Upper lobe of left lung (tissue), 4 donors: Measurements from ENCODE around the gene SLC12A1.
A peak's percentile ranks its signal among the peaks of the same experiment; 100 is the strongest.

ENCODE experiments used
- CTCF ChIP-seq, 6 experiments: fragments of 450-650 bp in 4 of 6; fragments of 200-600 bp in 2 of 6; sonication (generic) in 2 of 6; IDR thresholded peaks; one replicate each; pipeline ENCODE4 v1.5.1; 2016 to 2019; ENCODE audit warnings: antibody characterized with exemption in 6 of 6
- EP300 ChIP-seq, 4 donors: sonication (generic); formaldehyde crosslinking; IDR thresholded peaks; one replicate each; pipeline ENCODE4 v1.5.1; 2017; ENCODE audit warnings: antibody characterized with exemption in 4 of 4, control low read depth in 2 of 4
- POLR2A ChIP-seq, 4 donors: fragments of 450-650 bp; IDR thresholded peaks; one replicate each; pipeline ENCODE4 v1.5.1; 2016 to 2017; ENCODE audit warnings: antibody characterized with exemption in 4 of 4, mild to moderate bottlenecking in 2 of 4
- POLR2AphosphoS5 ChIP-seq, 2 donors: sonication (generic); formaldehyde crosslinking; IDR thresholded peaks; one replicate each; pipeline ENCODE4 v1.5.1; 2017; ENCODE audit warnings: antibody characterized with exemption in 2 of 2

- TF ChIP-seq CTCF (IDR thresholded peaks at IDR 0.05) (peak in 1 of 6 experiments; percentile 7), POLR2A (IDR thresholded peaks at IDR 0.05) (peak in 3 of 4 donors; percentile 79 to 94 (median 80)), POLR2AphosphoS5 (IDR thresholded peaks at IDR 0.05) (peak; percentile 83 to 96), EP300 (IDR thresholded peaks at IDR 0.05) (no peak)
These were observed 125.0 kb downstream of the SLC12A1 start, which contains the start of gene DUT for GRCh38 chr15:48330855-48331795.
